ENCODE data around the gene DCUN1D2.
"Not testable (repeated sequence)": the region's sequence is repeated elsewhere in the genome, so short reads cannot be mapped to it uniquely, and the experiment has no call there.

DCUN1D2 gene

DNA sequence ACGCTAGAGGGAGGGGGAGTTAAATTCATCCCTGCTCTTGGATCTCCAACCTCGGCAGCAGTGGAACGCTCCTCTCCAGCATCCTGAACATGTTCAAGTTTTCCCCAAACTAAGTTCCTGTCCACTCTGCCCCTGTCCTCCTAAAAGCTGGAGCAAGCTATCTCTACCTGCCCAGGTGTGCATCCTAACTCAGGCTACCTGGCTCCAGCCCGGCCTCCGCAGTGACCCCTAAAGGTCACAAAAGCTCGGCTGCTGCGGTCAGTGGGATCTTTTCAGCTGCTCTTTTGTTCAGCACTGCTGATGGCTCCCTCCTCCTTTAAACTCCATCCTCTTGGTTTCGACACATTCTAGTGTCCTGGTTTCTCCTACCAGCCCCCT is 1.4 kb downstream of the DCUN1D2 start:
- no peak for DNase-seq

DNA sequence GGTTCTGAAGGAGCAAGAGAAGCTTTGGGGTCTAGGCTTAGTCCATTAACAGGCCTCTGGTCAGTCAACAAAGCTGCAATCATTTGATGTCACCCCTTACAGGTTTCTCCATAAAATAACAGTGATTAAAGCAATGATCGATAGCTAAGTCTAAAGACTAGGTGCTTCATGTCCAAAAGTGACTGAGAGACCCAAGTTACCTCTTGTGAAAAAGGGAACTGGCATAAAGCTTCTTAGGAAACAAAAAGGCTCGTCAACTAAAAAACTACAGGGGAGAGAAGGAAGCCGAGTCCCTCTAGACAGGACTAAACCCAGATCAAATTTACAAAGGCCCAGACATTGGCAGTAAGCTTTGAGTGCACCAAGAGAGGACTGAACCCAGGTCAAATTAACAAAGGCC is 2.2 kb downstream of the DCUN1D2 start:
- no peak for DNase-seq

DNA sequence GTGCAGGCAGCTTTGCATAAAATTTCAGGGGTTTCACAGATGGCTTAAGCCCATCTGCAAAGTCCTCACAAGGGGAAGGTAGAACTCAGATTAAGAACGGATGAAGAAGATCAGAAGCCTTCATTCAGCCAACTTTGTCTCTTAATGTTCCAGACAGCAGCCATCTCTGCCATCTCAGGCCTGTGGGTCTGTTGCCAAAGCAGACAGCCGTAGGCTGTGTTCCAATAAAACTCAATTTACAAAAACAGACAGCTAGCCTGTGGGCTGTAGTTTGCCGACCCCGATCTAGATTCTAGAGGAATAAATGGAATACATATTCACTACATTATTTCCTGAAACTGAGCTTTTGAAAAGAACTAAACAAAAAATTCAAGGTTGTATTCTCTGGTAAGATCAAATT is 3.8 kb downstream of the DCUN1D2 start:
- DNase-seq: no peak

DNA sequence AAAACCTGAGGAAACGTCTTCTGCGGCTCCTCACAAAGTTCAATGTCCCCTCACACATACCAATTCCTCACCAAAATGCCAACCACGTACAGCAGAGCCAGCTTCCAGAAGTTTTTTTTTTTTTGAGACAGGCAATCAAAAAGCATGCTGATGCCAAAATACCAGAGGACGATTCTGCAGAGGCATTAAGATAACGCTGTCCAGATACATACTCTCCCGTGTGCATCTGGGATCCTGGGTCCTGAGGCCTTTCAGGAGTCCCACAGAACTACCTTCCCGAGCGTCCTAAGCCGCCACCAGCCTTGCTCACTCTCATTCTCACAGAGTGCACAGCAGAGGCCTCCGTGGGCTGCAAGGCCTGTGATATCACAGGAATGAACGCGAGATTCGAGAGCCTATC is 5.0 kb downstream of the DCUN1D2 start:
- DNase-seq: no peak

DNA sequence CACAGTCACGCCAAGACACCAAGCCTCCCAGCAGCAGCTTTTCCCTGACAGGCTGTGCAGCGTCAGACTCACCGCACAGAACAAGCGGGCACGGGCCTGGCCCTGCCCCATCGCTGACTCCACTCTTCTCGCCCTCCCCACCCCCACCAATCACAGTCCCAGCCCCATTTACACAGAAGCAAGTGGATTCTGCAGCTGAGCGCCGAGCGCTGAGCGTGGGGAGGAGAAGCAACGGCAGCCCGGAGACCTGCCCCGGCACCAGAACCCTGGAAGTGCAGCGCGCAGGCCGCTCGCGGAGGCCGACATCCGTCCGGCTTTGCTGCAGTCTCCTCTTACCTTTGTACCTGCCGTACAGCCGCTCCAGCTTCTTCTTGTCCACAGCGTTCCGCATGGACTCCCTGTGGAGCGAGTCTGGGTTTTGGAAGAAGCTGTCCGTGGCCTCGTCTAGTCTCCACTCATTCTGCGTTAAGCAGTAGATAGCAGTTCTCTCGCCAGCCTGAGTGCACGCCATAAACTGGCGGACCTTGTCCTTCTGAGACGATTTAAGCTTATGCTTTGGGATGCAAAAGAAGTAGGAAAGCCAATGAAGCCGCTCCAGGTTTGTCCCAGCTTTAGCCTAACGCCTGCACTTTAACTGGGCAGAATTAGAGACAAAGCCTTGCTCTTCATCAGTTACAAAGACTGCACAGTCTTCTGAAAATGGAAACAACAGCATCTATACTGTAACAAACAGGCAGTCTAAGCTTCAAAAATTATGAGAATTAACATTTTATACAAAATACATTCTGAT is 6.8 kb downstream of the DCUN1D2 start:
- DNase-seq: no peak

DNA sequence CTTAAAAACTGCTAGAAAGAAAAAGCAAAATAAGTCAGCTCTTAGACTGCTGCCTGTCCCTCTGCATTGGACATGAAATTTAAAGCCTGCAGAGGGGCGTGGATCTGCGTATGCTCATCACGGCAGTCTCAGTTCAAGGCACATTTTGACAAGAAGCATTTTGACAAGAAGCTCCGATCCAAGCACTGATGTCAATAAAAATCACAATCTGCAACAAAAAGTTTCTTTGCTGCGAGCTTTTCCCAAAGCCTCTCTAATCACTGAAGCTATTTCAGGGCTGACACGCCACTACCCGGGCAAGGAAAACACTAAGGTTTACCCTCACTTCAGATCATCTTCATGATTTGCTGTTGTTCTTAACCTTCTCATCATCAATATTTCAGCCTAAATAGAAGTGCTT is 7.4 kb downstream of the DCUN1D2 start:
- no peak for DNase-seq

DNA sequence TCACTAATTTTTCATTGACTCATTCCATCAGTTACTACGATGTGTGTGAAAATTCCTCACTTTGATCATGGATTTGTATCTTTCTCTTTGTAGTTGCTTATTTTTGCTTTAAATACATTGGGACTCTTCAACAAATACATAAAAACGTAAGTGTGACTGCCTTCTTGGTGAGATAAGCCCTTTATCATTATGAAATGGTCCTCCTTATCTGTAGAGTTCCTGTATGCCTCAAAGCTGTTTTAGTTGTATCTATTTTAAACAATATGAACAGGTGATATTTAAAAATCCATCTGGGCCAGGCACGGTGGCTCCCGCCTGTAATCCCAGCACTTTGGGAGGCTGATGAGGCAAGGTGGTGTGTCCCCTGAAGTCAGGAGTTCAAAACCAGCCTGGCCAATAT is 11.3 kb downstream of the DCUN1D2 start:
- DNase-seq: no peak

DNA sequence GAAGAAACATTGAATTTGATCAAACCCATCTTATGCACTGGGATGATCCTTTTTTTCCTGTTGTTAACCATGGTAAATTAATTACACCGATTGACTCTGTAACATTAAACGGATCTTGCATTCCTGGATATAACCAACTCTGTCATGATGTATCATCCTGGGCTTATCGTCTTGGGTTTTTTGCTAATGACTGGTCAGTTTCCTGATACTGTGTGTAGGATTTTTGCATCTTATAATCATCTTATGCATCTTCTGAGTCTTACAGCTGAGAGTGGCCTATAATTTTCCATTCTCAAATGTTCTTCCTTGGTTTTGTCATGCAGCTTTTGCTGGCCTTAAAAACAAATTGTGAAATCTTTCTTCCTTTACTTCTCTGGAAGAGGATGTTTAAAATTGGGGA is 12.8 kb downstream of the DCUN1D2 start:
- no peak for DNase-seq

DNA sequence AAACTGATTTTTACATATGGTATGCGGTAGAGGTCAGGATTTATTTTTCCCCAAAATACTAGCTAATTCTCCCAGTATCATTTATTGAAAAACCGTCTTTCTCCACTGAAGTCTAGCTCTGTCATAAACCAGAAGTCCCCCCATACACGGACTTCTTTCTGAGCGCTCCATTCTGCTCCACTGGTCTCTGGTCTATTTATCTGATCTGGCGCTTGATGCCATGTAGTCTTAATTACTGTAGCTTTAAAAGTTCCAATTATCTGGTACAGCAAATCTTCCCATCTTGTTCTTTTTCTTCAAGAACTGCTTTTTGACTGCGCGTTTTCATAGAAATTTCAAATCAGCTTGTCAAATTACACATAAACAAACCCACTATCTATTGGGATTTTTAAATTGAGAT is 13.7 kb downstream of the DCUN1D2 start:
- DNase-seq: no peak

DNA sequence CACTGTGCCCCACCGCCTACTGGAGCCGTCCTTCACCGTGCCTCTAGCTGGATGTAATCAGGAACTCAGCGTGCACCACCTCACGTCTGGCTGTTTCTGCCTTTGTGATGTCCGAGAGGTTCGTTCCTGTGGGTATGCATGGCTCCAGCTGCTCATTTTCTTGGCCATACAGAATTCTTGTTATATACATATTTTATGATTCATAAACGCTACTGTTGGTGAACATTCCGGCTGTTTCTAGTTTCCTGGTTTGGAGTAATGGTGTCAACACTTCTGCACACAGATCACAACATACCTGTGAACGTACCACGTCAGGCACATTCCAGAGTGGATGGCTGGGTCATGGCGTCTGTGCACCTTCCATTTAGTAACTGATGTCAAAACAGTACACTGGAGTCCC is 14.6 kb downstream of the DCUN1D2 start:
- DNase-seq: no peak

DNA sequence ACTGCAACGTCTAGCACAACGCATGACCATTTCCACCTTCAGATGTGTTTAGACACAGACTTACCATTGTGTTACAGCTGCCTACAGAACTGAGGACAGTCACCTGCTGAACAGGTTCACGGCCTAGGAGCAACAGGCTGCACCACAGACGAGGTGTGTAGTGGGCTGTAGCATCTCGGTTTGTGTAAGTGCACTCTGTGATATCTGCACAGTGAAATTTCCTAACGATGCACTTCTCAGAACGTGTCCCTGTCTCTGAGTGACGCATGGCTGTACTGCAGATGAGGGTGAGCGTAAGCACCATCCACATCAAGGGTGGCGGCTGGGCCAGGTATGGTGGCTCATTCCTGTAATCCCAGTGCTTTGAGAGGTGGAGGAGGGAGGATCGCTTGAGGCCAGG is 15.2 kb downstream of the DCUN1D2 start:
- no peak for DNase-seq

DNA sequence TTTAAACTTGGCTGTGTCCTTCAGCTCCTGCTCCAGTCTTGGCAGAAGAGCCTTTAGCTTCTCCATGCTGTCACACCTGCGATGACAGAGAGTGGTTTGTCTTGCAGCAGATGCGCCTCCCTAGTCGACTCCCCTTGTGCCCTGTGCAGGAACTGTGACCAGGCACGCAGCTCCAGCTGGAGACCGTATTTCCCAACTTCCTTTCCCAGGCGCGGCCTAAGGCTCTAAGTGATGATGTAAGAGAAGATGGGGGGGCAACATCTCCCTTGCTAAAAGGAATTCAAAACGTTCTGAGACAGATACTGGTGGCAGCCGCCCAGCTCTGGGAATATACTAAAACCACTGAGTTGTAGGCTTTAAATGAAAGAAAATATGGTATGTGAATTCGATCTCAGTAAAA is 16.3 kb downstream of the DCUN1D2 start:
- DNase-seq: no peak

DNA sequence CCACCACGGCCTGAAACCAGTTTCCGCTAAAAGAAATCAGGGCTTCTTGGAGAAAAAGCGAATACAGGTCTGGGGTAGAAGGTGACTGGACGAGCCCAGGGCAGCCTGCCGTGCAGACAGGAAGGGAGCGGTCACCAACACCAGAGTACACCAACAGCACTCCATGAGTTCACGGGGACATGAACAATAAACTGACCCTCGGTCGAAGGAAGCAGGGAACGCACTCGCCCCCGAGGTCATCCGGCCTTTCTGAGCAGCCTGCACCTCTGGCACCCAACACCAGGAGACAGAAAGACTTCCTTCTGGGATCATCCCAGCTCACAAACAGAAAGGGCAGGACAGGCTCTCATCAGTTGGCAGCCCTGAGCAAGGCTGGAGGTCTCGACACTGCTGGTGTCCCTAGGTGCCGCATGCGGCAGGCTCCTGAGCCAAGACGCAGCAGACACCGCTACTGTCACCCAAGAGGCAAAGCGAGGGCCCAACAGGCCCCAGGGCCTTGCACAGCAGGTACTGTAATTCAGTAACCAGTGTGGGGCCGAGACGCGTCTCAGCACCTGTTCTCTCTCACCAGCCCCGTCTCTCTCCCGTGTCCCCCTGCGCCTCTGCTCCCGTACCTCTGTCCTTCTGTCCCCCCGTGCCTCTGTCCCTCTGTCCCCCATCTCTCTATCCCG is 18.0 kb downstream of the DCUN1D2 start:
- no peak for DNase-seq

DNA sequence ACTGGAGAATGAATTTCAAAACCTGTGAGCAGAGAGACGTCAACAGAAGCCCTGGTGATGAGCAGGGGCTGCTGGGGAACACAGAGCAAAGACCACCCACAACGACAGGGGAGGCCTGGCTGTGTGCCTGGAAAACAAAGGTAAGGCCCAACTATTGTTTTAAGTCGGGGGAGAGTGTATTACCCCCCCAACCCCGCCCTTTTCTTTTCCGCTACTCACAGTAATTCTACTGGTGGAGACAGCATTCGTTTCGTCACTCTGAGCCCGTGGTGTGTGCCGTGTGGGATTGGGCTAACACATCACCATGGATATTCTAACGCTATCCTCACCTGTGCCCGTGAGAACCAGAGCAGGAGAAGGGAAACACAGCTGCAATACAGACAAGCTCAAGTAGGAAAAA is 18.7 kb downstream of the DCUN1D2 start:
- no peak for DNase-seq

DNA sequence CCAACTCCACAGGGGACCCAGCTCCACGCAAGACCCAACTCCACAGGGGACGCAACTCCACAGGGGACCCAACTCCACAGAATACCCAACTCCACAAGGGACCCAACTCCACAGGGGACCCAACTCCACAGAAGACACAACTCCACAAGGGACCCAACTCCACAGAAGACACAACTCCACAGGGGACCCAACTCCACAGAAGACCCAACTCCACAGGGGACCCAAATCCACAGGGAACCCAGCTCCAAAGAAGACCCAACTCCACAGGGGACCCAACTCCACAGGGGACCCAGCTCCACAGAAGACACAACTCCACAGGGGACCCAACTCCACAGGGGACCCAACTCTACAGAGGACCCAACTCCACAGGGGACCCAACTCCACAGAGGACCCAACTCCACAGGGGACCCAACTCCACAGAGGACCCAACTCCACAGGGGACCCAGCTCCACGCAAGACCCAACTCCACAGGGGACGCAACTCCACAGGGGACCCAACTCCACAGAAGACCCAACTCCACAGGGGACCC is 19.8 kb downstream of the DCUN1D2 start:
- DNase-seq: not testable (repeated sequence)

DNA sequence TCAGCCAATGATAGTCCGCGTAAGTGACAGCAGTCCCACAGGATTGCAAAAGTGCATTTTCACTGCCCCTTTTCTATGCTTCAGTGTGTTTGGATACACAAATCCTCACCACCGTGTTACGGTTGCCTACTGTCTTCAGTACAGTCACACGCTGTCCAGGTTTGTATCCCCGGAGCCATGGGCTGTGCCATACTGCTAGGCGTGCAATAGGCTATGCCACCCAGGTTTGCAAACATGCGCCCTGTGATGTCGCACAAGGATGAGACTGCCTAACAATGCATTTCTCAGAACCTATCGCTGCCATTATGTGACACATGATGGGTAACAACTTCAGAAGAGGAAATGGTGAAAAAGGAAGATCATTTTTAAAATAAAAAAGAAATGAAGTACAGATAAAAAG is 20.4 kb downstream of the DCUN1D2 start:
- DNase-seq: no peak

DNA sequence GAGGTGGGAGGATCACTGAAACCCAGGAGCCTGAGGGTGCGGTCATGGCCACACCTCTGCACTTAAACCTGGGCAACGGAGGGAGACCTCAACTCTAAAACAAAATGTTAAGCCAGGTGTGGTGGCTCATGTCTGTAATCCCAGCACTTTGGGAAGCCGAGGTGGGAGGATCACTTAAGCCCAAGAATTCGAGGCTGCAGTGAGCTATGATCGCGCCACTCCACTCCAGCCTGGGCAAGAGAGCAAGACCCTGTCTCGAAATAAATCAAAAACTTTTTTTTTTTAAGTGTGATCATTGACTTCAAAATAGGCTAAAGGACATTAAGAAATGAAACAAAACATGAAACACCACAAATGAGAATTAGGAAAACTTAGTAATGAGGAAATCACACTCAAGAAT is 20.9 kb downstream of the DCUN1D2 start:
- DNase-seq: no peak

DNA sequence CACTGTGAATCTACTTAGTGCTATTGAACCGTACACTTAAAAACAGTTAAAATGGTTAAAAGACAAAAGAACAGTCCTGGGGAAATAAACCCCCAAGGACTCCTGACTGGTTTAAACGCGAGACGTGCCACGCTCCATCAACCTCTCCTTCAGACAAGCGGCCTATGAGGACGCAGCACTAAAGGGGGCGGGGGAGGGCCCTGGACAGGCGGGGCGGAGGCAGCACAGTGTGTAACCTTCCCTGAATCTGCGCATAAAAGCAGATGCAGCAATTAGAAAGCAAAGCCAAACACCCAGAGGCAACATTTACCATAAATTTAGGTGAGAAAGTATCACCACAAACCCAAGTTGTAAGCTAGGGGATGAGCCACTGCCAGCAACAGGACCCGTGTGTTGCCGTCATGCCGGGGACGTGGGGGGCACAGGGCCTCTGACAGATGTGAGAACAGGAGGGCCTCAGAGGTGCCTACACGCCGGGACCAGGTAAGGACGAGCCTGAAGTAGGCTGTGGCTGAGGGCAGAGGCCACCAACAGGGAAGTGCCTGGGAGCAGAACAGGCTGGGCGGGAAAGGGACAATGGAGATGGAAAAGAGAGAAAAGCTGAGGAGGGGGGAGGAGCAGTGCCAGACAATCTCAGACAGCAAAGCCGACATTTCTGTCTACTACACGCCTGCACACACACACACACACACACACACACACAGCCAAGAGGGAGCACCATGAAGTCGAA is 21.9 kb downstream of the DCUN1D2 start:
- DNase-seq: no peak

DNA sequence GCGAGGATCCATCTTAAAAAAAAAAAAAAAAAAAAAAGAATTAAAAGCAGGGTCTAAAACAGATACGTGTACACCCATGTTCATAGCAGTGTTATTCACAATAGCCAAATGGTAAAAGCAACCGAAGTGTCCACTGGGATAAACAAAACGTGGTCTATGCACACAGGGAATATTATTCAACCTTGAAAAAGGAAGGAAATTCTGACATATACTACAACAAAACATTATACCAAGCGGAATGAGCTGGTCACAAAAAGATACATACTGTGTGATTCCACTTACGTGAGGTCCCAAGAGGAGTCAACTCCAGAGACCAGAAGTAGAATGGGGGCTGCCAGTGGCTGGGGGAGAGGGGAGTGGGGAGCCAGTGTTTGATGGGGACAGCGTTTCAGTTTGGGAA is 22.5 kb downstream of the DCUN1D2 start:
- DNase-seq: no peak

DNA sequence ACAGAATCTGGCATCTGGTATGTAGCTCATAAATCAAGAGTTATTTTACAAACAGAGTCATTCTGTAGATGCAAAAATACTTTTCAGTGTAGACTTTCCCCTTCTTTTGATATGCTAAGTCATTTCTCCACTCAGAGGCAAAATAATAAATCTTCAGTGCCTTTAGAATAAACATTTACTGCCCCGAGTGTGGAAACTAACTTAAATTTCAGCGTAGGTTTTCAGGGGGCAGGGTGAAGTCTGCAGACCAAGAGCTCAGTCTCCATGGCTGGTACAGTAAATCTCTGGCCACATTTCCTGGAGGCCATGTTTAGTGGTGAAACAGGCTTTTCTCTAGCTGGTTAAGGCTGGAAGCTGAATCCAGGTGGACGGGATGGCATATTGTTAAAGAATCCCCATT is 24.1 kb downstream of the DCUN1D2 start:
- DNase-seq: no peak

DNA sequence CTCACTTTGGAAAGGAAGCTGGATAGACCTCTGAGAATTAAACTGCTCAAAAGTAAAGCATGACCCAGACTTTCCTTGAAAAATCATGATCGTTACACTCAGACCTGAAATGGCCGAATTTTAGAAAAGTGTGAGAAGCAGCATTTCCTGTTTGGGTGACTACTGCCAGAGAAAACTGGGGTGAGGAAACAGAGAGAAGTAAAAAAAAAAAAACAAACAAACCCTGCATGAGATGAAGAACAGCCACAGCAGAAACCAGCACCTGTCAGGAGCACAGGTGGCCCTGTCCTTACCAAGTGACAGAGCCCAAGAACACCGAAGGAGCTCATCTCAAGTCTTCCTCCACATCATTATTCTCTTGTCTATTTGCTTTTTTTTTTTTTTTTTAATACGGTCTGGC is 25.2 kb downstream of the DCUN1D2 start:
- no peak for DNase-seq

DNA sequence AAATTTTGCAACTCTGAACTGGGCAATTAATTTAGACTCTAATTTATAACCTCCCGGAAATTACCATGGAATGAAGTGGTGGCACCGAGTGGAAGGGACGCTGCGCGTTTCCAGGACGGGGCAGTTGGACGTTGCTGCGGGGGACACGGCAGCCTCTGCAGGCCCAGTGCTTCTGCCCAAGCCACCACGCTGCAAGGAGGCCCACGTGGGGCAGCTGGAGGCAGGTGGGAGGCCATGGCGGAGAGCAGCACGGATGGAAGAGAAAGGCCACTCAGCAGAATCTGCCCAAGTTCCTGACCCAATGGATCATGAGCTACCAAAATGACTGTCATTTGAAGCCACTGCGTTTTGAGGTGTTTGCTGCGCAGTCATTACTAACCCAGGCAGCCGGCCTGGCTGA is 26.0 kb downstream of the DCUN1D2 start:
- DNase-seq: no peak

DNA sequence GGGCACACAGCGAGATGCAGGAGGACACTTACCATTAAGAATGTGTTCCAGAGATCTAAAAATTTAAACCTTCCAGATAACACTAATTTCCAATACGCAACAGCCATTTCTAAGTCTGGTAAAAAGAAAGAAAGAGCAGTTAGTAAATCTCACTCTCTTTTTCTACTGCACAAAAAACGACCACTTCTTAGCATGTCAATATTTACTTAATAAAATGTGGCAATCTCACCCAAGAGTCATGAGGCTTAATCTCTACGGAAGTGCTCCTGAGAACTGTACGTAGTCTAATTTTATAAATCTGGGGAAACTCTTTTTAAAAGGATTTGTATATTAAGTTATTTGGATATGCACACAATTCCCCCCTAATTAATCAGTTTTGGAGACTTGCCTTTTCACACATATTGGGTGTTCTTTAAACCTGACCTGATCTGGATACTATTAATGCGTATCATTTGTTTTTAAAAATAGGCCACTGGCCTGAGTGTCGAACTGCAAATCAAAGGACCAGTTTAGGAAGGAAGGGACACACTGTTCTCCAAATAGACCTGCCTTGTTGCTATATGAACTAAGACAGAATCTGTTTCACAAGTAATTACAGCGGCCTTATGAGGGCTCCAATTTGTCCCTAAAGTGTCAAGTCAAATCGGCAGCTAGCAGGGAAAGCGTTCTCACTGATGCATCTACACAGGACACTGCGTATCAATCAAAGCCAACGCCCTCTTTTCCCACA is 29.3 kb downstream of the DCUN1D2 start:
- no peak for DNase-seq

All from stimulated activated naive CD4-positive, alpha-beta T cell (primary cell).